Measurements from ENCODE around the gene TNFAIP1. TPM values are rescaled to one million over a fixed set of nuclear protein-coding genes. Genes with fewer than 3 reads are reported as not detected.

The TNFAIP1 gene
- total RNA-seq, 1 experiment from 2014 or later, result 27.5 TPM

DNA sequence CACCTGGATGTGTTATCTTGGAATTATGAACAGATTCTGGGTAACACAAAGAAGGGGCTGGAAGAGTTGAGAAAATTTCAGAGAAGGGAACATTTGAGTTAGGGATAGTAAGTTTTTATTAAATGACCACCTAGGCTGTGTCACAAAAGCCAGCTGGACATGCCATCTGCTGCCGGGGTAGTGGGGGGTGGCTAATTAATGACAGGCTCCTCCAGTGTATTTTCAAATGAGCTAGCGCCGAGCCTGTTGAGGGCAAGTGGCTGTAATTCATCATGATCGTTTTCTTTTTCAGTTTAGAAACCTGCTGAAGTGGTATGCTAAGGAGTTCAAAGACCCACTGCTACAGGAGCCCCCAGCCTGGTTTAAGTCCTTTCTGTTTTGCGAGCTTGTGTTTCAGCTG, 10.3 kb upstream of the TNFAIP1 start:
- no peaks in the 10 kb centered on the region for H3K27me3 ChIP-seq (ENCODE audit: low read length)
- POLR2A ChIA-PET (ENCODE audit: unreplicated experiment), result no interaction called here
- no peak overlapping the region for H2AFZ ChIP-seq (ENCODE audit: low read length)
- H3K36me3 ChIP-seq (ENCODE audit: low read depth, low read length), result peaks cover 13% of the 10 kb centered on the region
- H3K9ac ChIP-seq (ENCODE audit: low read length), result peak overlapping the region; percentile 56
- intact Hi-C loops (cut with micrococcal nuclease), result loop anchor here (5.0 kb wide), 1 partner anchor 93 kb away; no protein-coding TSS in a partner anchor
- peak overlapping the region; percentile 94 for H3K27ac ChIP-seq (ENCODE audit: low read length)
- TF ChIP-seq, protein P1, sequence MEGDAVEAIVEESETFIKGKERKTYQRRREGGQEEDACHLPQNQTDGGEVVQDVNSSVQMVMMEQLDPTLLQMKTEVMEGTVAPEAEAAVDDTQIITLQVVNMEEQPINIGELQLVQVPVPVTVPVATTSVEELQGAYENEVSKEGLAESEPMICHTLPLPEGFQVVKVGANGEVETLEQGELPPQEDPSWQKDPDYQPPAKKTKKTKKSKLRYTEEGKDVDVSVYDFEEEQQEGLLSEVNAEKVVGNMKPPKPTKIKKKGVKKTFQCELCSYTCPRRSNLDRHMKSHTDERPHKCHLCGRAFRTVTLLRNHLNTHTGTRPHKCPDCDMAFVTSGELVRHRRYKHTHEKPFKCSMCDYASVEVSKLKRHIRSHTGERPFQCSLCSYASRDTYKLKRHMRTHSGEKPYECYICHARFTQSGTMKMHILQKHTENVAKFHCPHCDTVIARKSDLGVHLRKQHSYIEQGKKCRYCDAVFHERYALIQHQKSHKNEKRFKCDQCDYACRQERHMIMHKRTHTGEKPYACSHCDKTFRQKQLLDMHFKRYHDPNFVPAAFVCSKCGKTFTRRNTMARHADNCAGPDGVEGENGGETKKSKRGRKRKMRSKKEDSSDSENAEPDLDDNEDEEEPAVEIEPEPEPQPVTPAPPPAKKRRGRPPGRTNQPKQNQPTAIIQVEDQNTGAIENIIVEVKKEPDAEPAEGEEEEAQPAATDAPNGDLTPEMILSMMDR (conservative IDR thresholded peaks at IDR 0.05; ENCODE audit: low read depth, low read length), result no peak
- TF ChIP-seq EZH2phosphoT487 (IDR thresholded peaks at IDR 0.05; ENCODE audit: borderline replicate concordance, low read length), result no peak
- no peak for TF ChIP-seq EZH2 (IDR thresholded peaks at IDR 0.05; ENCODE audit: low read length, unreplicated experiment)
- H3K9me2 ChIP-seq (replicated peaks; ENCODE audit: low read length), result no peaks in the 10 kb centered on the region
- 0 out of 2 replicates have a peak overlapping the region, but pooled peaks have one; percentile 29 for H3K4me3 ChIP-seq (ENCODE audit: low read length)
- CTCF ChIA-PET, result no interaction called here
- H3K4me2 ChIP-seq (ENCODE audit: low read length), result peak overlapping the region; percentile 75; the same call in 1 of the 2 replicates
- H3K9me3 ChIP-seq (ENCODE audit: low read length), result no peaks in the 10 kb centered on the region
- ATAC-seq, result no peak
- BruUV-seq (replicated peaks), result no TSS peak
- peaks cover 4% of the 10 kb centered on the region for H3F3A ChIP-seq (ENCODE audit: low read length, unreplicated experiment)
- no peak for DNase-seq
- H4K20me1 ChIP-seq (ENCODE audit: low read length), result no peaks in the 10 kb centered on the region
- peaks cover 56% of the 10 kb centered on the region for H3K79me2 ChIP-seq (ENCODE audit: low read length)
- peaks cover 67% of the 10 kb centered on the region for H3K4me1 ChIP-seq (ENCODE audit: insufficient read depth, low read length)

DNA sequence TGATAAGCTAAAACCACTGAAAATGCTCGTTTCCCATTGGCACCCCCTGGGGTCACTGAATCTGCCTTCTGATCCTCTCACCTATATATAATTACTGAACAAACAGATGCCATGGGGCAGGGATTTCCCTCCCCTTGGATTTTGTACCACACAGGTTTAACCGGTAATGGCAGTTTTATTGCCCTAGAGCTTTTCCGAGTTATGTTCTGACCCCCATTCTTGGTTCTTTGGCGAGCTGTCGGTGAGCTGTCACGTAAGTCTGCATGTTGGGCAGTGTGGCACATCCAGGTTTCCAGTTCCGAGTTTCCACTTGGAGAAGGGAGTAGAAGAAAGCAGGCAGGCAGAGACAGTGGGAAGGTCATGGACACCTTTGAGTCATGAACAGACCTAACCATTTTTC, 9.4 kb upstream of the TNFAIP1 start:
- CTCF ChIA-PET, result interaction anchor here (0.8 kb wide), 1 partner anchor 92 kb away, joined by 4 read pairs; no protein-coding TSS in a partner anchor
- POLR2A ChIA-PET (ENCODE audit: unreplicated experiment), result no interaction called here

More for the DNA sequence above, 9.4 kb upstream of the TNFAIP1 start:
- ATAC-seq (peak; percentile 20; the same call in 1 of the 2 replicates), DNase-seq (peak; percentile 90)
- Histone ChIP-seq H3K9me3 (ENCODE audit: low read length) (no peaks in the 10 kb centered on the region), H3K9ac (ENCODE audit: low read length) (peak overlapping the region; percentile 60), H3K79me2 (ENCODE audit: low read length) (peaks cover 47% of the 10 kb centered on the region), H4K20me1 (ENCODE audit: low read length) (no peaks in the 10 kb centered on the region), H3K27ac (ENCODE audit: low read length) (peak overlapping the region; percentile 94), H2AFZ (ENCODE audit: low read length) (no peak overlapping the region), H3K4me3 (ENCODE audit: low read length) (peak overlapping the region; percentile 29; the same call in 1 of the 2 replicates), H3K9me2 (replicated peaks; ENCODE audit: low read length) (no peaks in the 10 kb centered on the region), H3K27me3 (ENCODE audit: low read length) (no peaks in the 10 kb centered on the region), H3K4me1 (ENCODE audit: insufficient read depth, low read length) (peaks cover 58% of the 10 kb centered on the region), H3F3A (ENCODE audit: low read length, unreplicated experiment) (peaks cover 4% of the 10 kb centered on the region), H3K4me2 (ENCODE audit: low read length) (peak overlapping the region; percentile 75), H3K36me3 (ENCODE audit: low read depth, low read length) (peaks cover 13% of the 10 kb centered on the region)
- intact Hi-C loops (cut with micrococcal nuclease), result loop anchor here (5.0 kb wide), 1 partner anchor 94 kb away; no protein-coding TSS in a partner anchor
- no peak for TF ChIP-seq EZH2 (IDR thresholded peaks at IDR 0.05; ENCODE audit: low read length, unreplicated experiment)
- no peak for TF ChIP-seq EZH2phosphoT487 (IDR thresholded peaks at IDR 0.05; ENCODE audit: borderline replicate concordance, low read length)
- TF ChIP-seq, protein P1 (conservative IDR thresholded peaks at IDR 0.05; ENCODE audit: low read depth, low read length), result no peak
- no TSS peak for BruUV-seq (replicated peaks)

All from PC-3 (cell line).